ENCODE results near the gene RNU7-1.
A peak's percentile ranks its signal among the peaks of the same experiment; 100 is the strongest.

RNU7-1 gene

DNA sequence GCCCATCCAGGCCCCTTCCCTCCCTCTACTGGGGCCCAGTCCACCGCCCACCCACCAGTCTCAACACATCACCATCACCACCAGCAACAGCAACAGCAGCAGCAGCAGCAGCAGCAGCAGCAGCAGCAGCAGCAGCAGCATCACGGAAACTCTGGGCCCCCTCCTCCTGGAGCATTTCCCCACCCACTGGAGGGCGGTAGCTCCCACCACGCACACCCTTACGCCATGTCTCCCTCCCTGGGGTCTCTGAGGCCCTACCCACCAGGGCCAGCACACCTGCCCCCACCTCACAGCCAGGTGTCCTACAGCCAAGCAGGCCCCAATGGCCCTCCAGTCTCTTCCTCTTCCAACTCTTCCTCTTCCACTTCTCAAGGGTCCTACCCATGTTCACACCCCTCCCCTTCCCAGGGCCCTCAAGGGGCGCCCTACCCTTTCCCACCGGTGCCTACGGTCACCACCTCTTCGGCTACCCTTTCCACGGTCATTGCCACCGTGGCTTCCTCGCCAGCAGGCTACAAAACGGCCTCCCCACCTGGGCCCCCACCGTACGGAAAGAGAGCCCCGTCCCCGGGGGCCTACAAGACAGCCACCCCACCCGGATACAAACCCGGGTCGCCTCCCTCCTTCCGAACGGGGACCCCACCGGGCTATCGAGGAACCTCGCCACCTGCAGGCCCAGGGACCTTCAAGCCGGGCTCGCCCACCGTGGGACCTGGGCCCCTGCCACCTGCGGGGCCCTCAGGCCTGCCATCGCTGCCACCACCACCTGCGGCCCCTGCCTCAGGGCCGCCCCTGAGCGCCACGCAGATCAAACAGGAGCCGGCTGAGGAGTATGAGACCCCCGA lies 6.8 kb upstream of the RNU7-1 start:
- DNase-seq = peak in 4 of 58 donors; percentile 48 to 59 (median 56)

DNA sequence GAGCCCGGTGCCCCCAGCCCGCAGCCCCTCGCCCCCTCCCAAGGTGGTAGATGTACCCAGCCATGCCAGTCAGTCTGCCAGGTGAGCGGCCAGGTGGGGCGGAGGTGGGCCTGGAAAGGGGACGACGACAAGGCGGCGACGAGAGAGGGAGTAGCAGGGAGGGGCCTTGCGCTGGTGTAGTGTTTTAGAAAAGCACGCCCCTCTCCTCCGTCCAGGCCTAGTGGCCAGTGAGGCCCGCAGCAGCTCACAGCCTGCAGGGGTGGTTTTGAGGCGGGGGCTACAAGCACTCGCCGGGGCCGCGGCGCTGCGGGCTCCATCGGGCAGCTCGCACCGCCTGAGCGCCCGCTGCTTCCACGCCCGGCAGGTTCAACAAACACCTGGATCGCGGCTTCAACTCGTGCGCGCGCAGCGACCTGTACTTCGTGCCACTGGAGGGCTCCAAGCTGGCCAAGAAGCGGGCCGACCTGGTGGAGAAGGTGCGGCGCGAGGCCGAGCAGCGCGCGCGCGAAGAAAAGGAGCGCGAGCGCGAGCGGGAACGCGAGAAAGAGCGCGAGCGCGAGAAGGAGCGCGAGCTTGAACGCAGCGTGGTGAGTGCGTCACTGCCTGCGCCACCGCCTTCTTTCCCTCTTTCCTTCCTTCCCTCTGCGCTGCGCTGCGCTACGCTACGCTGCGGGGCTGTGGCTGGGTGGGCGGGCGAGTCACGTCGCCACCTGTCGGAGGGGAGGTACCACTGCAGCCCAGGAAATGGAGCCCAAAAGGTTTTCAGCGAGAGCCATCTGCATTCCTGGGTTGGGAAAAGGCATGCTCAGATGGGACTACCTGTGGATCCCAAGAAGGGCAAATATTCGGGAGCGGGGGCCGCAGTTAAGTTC lies 5.9 kb upstream of the RNU7-1 start:
- DNase-seq = peak; percentile 31 to 94 (median 88)

DNA sequence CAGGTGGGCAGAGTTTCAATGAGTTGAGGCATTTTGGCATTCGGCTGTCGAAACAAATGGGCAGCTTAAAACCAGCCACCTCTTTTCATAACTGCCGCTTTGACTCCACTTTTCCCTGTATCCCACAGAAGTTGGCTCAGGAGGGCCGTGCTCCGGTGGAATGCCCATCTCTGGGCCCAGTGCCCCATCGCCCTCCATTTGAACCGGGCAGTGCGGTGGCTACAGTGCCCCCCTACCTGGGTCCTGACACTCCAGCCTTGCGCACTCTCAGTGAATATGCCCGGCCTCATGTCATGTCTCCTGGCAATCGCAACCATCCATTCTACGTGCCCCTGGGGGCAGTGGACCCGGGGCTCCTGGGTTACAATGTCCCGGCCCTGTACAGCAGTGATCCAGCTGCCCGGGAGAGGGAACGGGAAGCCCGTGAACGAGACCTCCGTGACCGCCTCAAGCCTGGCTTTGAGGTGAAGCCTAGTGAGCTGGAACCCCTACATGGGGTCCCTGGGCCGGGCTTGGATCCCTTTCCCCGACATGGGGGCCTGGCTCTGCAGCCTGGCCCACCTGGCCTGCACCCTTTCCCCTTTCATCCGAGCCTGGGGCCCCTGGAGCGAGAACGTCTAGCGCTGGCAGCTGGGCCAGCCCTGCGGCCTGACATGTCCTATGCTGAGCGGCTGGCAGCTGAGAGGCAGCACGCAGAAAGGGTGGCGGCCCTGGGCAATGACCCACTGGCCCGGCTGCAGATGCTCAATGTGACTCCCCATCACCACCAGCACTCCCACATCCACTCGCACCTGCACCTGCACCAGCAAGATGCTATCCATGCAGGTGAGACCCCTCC lies 5.0 kb upstream of the RNU7-1 start:
- DNase-seq = no peak

DNA sequence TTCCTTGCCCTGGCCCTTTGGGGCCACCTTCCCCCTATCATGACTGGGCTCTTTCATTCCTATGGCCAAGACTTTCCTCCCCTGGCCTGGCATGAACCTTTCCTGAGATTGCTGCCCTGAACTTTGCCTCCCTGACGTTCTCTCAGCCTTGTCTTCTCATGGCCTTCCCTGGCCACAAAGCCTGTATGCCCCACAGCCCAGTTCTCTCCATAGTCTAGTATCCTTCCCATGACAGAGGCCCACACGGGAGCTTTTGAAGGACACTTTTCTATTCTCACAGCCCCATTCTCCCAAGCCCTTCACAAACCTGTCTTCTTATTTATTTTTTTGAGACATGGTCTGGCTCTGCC lies 4.5 kb upstream of the RNU7-1 start:
- no peak for DNase-seq

DNA sequence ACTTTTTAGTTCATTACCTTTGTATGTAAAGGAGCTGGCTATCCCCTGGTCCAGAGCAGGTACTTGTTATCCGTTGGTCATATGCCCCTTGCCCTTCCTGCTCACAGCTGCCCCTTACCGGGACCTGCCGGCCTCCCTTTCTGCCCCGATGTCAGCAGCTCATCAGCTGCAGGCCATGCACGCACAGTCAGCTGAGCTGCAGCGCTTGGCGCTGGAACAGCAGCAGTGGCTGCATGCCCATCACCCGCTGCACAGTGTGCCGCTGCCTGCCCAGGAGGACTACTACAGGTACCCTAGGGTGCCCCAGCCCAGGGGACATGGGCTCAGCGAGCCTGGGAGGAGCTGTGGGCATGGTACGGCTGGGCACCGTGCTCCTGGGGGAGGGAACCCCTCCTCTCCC lies 2.3 kb upstream of the RNU7-1 start:
- DNase-seq = peak in 3 of 58 donors; percentile 19 to 39 (median 23)

DNA sequence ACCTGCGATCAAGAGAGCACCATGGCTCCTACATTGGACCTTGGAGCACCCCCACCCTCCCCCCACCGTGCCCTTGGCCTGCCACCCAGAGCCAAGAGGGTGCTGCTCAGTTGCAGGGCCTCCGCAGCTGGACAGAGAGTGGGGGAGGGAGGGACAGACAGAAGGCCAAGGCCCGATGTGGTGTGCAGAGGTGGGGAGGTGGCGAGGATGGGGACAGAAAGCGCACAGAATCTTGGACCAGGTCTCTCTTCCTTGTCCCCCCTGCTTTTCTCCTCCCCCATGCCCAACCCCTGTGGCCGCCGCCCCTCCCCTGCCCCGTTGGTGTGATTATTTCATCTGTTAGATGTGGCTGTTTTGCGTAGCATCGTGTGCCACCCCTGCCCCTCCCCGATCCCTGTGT lies 1.8 kb upstream of the RNU7-1 start:
- DNase-seq = no peak

DNA sequence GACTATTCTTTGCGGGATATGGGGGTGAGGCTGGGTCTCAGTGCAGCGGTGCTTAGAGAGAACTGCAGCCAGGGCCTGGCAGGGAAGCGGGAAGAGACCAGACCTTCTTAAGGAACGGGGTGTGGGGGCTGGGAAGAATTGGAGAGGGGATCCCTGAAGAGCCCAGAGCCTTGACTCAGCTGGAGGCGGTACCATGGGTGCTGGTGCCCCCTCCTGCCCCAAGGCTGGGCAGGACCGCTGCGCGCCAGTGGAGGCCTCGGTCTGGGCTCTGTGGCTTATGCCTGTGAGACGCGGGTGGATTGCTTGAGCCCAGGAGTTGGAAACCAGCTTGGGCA lies 1.3 kb upstream of the RNU7-1 start:
- no peak for DNase-seq

DNA sequence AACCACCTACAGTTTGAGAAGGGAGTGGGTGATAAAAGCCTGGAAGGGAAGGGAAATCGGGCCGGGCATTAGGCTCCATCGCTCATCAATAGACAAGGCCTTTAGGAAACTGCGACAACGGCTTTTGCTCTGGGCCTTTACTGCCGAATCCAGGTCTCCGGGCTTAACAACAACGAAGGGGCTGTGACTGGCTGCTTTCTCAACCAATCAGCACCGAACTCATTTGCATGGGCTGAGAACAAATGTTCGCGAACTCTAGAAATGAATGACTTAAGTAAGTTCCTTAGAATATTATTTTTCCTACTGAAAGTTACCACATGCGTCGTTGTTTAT lies 261 bp upstream of the RNU7-1 start:
- DNase-seq = peak in 56 of 58 donors; percentile 19 to 95 (median 78)

DNA sequence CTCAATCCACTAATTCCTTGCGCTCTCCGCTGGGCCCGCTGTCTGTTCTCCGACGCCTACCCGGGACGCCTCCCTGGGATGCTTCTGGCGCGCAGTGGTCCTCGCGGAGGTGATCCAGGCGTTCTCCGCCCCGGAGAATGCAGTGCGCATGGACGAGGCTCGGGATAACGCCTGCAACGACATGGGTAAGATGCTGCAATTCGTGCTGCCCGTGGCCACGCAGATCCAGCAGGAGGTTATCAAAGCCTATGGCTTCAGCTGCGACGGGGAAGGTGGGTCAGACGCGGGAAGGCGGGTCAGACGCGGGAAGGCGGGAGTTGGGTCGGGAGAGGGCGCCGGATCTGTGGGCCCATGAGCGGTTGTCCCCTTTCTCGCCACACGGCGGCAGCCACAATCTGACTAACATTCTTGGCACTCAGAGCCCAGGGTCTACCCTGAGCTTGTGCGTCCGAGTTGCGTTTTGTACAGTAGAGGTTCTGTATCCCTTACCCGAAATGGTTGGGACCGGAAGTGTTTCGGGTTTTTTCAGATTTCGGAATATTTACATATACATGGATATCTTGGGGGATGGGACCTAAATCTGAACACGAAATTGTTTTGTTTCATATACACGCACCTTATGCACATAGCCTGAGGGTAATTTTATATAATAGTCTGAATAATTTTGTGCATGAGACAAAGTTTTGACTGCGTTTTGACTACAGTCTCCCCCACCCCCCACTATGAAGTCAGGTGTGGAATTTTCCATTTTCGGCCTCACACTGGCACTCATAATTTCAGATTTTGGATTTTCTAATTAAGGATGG lies 968 bp downstream of the RNU7-1 start:
- peak; percentile 32 to 94 (median 84) for DNase-seq

DNA sequence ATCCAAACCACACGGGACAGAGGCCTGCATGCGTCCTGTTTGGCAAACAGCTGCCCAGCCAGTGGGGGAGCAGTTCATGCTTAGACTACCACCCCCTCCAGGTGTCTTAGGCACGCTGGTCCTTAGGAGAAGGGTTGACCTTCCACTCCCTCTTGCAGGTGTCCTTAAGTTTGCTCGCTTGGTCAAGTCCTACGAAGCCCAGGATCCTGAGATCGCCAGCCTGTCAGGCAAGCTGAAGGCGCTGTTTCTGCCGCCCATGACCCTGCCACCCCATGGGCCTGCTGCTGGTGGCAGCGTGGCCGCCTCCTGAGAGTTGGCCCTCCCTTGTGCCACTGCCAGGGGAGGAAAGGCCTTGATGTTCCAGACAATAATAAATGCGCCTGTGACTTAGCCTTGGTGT lies 2.0 kb downstream of the RNU7-1 start:
- no peak for DNase-seq

DNA sequence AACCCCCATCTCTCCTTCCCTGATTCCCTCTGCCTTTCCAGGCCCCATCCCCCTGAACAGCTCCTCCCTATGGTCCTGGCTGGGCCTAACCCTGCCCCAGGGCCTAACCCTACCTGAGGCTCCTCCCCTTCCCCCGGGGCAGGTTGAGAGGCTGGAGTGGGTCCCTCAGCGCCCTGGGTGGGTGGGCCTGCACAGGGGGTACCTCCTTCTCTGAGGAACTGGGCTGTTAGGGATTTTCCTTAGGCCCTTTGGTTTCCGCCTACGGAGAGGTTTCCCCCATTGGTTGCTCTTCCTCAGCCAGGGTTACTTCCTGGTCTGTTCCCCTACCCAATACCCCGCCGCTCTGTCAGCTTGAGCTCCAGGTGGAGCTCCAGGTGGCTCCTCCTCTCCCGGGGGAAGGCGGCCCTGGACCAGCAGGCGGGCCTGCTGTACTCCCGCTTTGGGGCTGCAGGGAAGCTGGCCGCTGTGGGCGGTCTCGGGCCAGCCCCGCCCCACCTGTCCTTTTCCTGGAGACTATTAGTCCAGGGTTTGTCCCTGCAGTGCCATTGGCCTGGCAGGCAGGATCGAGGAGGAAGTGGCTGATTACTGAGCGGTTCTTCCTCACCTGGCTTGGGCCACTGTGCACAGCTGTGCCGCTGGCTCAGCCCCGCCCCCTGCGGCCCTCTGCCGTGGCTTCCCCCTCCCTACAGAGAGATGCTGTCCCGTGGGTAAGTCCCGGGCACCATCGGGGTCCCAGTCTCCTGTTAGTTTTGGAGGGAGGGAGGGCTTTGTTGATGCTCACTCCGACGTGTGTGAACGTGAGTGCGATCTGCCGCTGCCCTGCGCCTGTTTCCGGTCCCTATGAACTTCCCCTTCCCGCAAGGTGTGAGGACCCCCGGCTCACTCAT lies 2.7 kb downstream of the RNU7-1 start:
- no peak for DNase-seq

DNA sequence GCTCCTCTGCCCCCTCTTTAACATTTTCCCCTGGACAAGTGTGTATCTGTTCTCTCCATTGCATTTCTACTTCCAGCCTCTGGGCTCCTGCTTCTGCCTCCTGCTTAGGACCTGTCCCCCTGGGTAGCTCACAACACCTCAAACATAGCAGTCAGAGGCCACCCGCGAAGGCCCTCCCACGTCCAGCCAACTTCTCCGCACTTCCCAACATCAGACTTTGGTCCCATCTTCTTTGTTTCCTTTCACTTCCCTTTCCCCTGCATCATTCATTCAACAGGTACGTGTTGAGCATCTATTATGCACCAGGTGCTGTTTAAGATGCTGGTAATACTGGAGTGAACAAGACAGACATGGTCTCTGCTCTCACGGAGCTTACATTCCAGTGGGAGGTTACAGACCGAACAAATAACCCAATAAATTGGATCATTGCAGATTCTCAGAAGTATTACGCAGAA lies 3.3 kb downstream of the RNU7-1 start:
- DNase-seq = no peak

DNA sequence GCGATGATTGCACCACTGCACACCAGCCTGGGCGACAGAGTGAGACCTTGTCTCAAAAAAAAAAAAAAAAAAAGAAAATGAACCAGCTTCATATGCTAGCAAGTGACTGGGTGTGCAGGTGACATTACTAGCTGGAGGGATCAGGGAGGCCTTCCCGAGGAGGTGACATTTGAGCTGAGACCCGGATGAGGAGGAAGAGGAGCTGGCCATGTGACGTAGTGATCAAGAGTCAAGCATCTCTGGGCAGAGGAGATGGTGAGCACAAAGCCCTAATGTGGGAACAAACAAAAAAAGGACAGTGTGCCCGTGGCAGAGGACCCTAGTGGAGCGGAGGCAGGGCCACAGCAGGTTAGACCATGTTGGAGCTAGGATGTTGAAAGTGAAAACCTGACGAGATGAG lies 4.0 kb downstream of the RNU7-1 start:
- DNase-seq = no peak

DNA sequence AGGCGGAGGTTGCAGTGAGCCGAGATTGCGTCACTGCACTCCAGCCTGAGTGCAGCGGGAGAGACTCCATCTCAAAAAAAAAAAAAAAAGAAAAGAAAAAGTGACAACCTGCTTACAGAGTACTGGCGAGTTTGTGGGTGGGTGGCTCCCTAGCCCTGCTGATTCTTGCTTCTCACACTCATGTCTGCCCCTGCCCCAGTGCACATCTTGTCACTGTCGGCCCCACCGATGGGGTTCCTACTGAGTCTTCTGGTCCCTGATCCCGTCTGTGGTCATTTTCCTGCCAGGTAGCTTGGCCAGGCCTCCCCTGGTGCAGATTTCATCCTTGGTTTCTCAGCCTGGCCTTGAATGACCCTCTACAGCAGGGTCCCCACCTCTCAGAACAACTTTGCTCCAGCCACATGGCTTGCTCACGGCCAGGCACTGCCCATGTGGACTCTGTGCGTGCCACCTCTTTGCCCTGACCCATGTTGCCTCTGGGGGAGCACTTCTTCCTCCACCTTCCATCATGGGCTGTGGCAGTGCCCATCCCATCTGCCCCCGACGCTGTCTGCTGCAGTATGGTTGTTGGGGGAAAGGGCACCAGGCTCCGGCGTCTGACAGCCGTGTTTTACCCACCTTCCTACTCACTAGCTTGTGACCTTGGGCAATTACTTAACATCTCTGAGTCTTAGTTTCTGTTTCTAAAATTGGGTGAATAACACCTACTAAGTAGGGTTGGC lies 5.4 kb downstream of the RNU7-1 start:
- no peak for DNase-seq

DNA sequence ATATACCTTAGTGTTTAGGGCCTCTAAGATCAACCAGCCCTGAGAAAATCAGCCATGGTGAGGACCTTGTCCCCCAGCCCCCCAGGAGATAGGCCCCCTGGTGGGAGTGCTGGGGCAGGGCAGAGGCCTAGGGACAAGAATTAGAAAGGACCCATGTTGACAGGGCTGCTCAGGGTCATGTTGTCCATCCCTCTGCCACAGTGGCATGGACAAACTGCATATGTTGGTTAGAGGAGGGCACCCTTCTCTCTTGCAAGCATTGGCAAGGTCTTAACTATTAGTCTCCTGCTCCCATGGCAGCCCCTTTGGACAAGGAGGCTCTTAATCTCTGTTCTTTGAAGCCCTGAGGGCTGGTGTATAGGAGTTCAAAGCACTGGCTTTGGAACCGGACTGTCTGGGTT lies 6.8 kb downstream of the RNU7-1 start:
- no peak for DNase-seq

DNA sequence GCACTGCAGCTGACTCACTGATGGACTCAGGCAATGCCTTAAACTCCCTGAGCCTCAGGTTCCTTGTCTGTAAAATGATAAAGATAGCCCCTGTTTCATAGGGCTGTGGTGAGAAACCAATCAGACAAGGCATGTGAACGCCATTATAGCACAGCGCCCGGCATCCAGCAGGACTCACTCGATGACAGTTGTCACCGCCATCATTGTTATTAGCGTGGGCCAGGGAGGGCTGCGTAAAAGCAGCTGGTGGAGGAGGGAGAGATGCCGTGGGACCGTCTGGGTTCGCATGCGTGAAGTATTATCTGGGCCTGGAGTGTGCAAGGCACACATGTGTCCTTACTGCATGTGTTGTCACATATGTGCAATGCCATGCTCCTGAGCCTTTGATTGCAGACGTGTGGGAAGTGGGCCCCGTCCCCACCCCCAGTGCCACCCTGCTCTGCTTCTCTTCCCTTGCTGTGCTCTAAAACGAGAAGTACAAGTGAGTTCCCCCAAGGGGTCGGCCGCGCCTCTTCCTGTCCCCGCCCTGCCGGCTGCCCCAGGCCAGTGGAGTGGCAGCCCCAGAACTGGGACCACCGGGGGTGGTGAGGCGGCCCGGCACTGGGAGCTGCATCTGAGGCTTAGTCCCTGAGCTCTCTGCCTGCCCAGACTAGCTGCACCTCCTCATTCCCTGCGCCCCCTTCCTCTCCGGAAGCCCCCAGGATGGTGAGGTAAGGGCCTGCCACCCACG lies 7.4 kb downstream of the RNU7-1 start, which contains the start of gene PTPN6:
Gene PTPN6, plus strand, starts transcription at position 546 of the 730 bp plus-strand sequence. Its CDS starts 157 bp downstream, at position 703.
- DNase-seq = peak in 11 of 58 donors; percentile 19 to 35 (median 25)

DNA sequence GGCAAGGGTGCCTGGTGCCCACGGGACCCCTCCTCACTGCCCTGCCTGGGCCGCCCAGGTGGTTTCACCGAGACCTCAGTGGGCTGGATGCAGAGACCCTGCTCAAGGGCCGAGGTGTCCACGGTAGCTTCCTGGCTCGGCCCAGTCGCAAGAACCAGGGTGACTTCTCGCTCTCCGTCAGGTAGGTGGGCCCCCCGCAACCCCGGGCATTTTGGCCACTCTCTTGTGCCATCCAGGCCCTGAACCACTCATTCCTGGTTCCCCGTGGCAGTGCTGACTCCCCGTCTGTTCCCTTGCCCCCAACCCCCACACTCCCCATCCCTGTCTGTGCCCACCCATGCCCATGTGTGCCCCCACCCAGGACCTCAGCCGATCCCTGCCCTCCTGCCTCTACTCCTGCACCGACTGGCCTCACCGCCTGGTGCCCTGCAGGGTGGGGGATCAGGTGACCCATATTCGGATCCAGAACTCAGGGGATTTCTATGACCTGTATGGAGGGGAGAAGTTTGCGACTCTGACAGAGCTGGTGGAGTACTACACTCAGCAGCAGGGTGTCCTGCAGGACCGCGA lies 8.0 kb downstream of the RNU7-1 start:
- DNase-seq = no peak
